RPMI8226 (cell line): ENCODE measurements around the gene SDK1.
A peak's percentile ranks its signal among the peaks of the same experiment; 100 is the strongest.

Source experiments
- DNase-seq: peaks from one replicate; pipeline ENCODE4 v3.0.0-alpha.2; 2015

The SDK1 gene

DNA sequence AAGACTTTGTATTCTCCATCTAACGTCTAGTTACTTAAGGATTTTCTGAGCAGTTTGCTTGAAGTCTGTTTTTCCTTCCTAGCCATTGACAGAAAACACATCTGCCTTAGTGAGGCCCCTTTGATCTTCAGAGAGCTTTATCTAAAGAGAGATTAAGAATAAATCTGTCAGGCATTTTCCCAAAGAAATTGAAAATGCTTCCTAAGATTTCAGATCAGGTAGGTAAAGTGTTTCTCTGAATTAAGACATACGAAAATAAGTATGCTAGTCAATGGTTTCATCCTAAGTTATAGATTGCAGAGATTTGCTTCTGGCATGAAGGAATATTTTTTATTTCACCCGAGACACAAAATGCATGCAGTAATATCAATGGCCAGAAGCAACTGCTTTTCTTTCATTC is 168.6 kb downstream of the SDK1 start:
- DNase-seq, result no peak

DNA sequence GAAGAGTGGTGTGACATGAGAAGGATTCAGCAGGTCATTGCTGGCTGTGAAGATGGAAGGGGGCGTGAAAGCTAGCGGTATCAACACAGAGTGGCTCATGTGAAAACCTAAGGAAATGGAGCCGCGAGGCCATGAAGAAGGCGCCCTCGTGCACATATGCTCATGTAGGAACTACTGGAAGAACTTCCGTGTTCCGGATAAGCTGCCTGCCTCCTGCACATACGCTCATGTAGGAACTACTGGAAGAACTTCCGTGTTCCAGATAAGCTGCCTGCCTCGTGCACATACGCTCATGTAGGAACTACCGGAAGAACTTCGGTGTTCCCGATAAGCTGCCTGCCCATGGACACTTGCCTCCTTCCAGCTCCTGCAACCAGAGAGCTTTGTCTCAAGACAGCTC is 179.1 kb downstream of the SDK1 start:
- no peak for DNase-seq

DNA sequence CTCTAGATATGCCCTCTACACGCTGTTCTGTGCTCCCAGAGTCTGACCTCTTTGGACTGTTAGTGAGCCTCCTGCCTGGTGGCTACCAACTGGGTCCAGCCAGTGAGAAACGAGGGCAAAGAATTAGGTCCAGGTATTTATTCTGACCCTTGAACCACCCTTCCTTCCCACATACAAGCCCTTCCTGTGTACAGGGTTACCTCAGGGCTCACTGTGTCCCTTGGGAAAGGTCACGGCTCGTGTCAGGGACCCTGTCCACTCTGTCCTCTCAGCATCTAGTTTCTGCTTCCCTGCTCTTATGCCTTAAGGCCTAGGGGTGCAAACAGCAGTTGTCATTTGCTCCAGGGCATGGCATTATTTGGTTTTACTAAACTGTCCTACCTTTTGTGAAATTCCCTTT is 180.4 kb downstream of the SDK1 start:
- no peak for DNase-seq

DNA sequence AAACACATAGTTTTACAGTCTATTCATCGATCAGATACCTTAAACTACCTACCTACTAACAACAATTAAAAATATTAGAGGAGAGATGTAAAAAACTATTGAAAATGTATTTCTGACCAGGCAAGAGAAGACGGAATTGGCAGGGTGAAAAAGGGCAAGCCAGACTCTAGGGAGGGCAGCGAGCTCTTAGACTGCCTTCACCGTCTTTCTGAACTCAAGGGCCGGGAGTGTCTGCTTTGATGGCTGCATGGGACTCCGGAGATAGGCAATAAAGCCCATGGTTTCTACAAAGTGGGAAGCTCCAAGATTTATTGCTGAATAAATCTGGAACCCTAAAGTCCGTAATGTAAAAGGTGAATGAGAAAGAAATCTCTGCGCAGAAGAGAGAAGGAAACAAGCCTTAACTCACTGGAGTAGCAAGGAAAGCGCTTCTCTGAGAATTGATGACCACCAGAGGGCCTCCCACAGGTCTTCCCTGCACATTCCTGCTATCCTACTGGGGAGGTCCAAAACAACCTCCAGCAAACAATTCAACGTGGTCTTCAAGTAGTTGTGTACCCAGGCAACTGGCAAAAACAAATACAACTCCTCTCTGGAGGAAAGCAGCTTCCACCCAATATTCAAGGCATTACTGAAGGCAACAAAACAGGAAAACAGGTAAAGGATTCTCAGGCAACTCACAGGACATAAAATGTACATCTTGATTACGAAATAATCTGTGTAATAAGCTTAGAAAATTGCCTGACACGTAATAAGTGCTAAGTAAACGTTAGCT is 181.3 kb downstream of the SDK1 start:
- peak; percentile 13 for DNase-seq

DNA sequence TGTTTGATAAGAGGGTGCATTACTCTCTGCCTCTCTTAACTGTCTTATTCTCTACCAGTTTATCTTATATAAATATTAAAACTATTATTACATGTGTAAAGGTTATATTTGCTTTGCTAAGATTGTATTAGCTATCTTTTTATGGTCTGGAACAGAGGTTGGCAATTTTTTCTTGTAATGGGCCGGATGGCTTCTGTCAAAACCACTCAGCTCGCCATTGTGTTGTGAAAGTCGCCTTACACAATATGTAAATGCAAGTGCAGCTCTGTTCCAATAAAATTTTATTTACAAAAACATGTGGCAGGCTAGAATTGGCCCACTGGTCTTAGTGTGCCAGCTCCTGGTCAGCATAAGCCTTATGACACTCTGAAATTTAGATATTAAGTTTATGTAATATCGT is 185.8 kb downstream of the SDK1 start:
- DNase-seq, result no peak

DNA sequence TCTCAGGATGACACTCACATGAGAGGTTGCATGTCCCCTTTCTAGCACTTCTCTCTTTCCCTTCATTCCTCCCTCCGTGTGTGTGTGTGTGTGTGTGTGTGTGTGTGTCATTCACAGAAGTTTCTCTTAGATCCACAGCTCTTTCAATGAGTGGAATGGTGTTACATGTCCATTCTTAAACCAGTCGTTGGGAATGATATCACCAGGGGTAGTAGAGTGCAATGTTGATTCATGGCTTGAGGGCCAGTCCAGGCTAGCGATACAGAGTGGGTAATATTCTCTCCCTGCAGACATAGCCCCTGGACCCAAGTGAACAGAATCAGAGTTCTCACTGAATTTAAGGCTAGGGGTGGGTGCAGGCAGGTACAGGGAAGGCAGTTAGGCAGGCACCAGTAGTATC is 187.8 kb downstream of the SDK1 start:
- no peak for DNase-seq

DNA sequence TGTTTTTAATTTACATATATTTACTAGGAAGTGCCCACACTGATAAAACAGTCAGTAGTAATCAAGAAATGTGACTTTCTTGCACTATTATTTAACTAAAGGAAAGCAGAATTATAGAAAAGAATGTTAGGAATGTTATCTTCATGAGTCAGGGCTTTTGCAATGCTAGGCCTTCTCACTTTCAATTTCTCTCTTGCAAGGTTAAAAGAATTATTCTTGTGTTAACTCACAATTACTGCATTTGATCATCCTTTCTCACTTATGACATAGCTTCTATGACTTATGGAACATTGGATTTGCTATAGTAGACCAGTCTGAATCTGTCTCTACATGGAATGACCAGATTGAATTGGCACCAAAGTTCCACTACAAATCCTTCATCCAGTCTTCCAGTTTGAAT is 192.4 kb downstream of the SDK1 start:
- no peak for DNase-seq

DNA sequence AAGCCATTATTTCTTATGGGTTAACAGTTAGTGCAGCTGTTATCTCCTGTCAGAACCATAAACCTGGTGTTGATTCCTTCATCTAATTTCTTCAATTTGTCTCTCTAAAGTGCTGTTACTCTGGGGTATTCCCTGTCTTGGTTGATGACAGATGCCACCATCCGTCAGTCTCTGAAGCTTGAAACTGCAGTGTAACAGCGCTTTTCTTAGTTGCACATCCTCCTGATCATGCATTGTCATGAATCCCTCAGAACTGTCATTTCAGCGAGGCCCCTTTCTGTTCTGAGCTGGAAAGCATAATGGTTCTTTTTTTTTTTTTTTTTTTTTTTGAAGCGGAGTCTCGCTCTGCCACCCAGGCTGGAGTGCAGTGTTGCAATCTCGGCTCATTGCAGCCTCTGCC is 193.9 kb downstream of the SDK1 start:
- DNase-seq, result no peak

DNA sequence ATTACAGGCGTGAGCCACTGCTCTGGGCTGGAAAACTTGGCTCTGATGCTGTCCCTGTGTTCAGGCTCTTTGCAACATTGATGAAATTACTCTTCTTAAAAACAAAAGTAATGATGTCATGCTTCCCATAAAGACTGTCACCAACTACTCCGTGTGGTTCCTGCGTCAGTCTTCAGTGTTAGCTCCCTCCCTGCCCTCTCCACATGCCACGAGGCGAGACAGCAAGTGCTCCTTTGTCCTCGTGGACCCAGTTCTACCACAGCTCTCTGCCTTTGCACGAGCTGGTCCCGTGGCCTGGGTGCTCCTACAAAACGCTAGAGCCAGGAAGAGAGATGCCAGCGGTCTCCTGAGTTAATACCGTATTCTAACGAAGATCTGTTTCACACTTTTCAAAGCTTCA is 194.5 kb downstream of the SDK1 start:
- no peak for DNase-seq

DNA sequence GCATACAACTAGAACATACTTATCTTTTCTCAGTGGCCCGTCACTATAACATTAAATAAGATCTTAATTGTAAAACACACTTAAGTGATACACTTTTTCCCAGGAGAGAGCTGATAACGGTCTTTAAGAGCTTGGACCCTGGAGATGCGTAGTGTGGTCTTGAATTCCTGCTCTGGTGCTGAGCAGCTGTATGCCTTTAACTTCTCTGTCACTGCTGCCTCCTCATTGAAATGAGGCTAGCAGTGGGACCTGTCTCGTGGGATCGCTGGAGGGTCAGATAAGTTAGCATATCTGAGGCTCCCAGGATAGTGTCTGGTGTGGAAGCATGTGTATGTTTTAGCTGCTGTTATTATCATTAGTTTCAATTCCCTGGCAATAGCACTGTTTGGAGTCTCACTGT is 194.9 kb downstream of the SDK1 start:
- DNase-seq, result no peak

DNA sequence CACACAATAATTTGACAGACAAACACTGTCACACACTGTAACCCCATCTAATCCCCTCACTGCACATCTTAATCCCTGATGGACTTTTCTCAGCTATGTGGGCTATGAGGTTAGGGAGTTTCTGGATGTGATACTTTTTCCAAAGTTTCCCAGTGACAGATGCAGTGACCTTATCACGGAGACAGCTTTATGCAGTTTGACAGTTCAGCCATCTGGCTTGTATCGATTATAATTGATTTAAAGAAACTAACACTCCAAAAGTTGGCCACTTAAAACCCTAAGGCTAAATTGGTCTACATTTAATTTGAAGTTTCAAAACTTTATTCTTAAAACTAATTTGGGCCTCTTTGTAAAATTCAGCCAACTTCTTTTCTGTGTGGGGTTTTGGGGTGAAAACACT is 196.7 kb downstream of the SDK1 start:
- DNase-seq, result no peak

DNA sequence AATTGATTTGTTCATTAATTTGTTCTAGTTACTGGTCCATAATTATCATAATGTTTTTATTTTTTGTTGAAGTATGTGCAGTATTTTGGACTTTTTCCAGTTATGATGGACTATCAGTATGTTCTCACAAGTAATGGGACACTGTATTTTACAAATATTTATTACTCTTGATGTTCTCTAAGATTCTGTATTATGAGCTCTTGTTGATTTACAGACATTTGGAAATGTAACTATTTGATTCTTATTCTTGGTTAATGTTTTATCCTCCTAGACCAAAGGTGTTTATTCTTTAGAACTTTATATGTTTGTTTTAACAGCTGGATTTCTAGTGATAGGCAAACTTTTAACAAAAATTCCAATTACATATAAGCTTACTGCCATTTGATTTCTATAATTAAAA is 200.6 kb downstream of the SDK1 start:
- no peak for DNase-seq

DNA sequence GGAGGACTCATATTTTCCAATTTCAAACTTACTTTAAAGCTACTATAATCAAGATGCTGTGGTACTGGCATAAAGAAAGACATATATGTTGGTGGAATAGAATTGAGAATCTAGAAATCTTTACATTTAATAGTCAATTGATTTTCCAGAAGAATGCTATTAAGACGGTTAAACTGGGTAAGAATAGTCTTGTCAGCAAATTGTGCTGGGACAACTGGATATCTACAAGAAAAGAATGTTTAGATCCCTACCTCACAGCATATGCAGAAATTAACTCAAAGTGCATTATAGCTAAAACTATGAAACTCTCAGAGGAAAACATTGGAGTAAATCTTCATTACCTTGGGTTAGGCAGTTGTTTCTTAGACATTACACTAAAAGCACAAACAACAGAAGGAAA is 203.3 kb downstream of the SDK1 start:
- no peak for DNase-seq

DNA sequence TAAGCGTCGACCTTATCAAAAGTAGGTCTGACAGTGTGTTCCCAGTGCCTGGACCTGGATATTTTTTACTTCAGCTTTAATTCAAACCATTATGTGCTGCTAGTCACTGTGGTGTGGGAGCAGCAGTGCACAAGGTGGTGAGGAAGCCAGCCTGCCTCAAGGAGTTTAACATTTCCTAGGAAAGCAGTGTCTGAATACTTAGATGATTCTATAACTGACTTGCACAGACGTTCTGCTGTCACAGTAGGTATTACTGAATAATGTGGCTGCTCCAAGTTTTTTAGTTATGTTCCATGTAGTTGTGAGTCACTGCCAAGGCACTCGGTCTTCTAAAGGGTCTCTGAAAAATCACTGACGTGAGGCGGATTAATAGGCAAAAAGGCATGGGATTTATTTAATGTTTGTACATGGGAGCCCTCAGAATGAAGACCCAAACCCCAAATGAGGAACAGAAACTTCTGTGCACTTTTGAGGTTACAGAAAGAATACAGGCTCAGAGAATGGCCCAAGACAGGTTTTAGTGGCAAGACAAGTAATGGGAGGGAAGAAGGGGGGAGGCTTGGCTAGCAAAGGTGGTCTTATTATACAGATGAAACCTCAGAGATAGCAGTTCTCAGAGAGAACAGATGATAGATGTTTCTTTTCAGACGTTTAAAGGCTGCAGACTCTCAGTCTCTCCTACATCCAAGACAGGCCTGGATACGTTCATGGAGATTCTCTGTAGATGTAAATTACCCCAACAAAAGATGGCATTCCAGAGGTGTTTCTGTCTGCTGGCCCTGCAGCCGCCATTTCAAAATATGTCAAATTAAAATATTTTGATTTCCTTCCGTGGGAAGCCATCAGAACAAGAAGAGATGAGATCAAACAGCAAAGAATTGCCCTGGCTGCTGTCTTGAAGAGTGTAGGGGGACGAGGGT is 209.3 kb downstream of the SDK1 start:
- DNase-seq, result peak; percentile 43

DNA sequence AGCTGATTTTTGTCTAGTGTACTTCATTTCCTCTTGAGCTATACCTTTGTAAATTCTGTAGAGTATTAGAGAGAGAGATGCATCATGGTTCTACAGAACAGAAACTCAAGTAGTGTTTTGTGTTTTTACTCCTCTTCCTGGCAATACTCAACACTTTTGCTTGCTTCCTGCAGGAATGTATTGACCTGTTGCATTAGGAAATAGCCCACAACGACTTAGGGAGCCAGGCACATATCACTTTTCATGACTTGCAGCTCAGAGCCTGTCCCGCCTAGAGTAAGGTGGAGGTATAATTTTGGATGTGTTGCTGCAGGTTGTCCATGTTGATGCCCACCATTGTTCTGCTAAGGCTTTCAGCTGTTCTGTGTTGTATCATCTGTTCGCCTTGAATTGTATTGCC is 216.3 kb downstream of the SDK1 start:
- no peak for DNase-seq

DNA sequence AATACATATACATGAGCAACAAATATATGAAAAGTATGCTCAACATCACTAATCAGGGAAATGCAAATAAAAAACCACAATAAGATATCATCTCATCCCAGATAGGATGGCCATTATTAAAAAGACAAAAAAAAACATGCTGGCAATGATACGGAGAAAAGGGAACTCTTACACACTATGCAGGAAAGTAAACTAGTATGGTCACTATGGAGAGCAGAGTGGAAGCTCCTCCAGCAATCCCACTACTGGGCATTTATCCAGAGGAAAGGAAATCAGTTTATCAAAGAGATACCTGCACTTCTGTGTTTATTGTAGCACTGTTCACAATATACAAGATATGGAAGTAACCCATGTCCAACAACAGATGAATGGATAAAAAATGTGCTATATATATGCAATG is 217.5 kb downstream of the SDK1 start:
- DNase-seq, result no peak

DNA sequence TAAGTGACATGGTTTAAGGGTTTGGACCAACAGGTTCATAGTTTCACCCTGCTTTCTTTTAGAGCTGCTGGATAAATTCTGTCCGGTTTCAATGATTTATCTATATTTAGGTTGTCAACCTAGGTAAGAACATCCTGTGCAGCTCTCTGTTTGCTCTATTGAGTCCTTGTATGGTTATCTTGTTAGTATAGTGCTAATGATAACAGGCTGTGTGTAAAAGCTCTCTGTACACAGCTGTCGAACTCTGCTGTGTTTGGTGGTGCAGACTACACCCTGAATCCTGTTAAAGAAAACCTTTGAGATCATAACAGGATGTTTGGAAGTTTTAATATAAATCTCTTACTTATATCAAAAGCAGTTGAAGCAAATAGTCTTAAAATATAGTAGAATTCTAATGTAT is 219.2 kb downstream of the SDK1 start:
- DNase-seq, result no peak

DNA sequence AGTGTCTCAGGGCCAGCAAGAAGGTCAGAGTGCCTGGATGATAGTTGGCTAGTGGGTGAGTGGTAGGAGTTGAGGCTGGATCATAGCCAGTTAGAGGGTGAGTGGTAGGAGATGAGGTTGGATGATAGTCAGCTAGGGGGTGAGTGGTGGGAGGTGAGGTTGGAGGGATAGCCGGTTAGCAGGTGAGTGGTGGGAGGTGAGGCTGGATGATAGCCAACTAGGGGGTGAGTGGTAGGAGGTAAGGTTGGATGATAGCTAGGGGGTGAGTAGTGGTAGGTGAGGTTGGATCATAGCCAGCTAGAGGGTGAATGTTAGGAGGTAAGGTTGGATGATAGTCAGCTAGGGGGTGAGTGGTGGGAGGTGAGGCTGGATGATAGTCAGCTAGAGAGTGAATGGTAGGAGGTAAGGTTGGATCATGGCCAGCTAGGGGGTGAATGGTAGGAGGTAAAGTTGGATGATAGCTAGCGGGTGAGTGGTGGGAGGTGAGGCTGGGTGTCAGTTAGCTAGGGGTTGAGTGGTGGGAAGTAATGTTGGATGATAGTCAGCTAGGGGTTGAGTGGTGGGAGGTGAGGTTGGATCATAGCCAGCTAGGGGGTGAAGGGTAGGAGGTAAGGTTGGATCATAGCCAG is 226.6 kb downstream of the SDK1 start:
- DNase-seq, result no peak

DNA sequence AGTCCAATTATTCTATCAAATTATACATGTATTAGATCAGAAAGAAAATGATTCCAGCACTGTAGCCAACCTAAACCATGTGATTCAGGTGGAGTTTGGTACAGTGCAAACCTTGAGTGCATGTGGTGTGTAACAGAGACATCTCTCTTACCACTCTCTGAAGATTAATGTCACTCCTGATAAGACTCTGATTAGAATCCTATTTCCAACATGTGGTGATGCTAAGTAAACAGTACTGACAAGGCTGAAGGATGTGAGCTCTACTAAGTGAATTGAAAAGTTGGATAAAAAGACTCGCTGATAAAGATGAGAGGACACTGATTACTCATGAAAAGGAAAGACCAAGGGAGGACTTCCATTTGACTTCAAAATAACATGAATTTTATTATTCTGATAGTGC is 232.0 kb downstream of the SDK1 start:
- no peak for DNase-seq

DNA sequence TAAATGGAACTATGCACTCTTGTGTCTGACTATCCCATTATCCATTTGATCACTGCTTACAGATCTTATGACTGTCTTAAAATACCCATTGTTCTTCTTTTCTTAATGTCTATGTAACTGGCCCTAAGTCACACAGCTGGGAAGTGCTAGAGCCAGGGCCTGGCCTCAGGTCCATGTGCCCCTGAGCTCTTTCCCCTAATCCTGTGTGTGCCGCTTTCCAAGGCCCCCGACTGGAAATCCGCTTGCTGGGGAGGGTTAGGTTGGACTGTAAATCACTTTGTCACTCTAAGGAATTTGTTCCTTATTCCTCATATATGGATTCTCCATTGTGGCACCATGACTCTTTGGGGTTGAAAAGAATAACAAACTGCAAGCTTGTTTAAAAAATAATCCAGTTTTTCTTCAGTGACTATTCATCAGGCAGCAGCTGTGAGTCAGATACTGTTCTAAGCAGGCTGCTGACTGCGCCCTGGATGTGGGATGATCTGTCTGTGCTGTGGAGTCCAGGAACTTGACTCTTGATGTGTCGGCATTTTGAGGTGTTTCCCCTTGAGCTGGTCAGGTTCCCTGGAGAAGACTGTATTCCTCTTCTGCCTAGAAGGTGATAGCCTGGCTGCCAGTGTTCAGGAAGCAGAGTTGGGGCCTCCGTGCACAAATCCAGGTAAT is 236.3 kb downstream of the SDK1 start:
- no peak for DNase-seq

DNA sequence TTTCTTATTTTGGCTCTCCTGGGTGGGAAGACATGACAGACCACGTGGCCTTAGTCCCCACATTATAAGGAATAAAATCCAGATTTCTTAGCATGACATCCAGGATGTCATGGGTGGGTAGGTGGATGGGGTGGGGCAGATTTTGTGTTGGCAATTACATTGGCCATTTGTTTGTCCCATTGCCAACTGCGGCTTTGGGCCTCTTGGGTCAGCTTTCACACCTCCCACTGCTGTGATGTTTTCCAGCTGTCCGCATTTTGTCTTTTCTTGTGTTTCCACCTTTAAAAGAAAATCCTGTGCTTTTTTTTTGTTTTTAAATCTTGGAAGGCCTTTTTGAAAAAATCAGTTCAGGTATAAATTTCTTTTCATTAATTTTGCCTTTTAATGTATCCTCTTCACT is 237.0 kb downstream of the SDK1 start:
- DNase-seq, result no peak

DNA sequence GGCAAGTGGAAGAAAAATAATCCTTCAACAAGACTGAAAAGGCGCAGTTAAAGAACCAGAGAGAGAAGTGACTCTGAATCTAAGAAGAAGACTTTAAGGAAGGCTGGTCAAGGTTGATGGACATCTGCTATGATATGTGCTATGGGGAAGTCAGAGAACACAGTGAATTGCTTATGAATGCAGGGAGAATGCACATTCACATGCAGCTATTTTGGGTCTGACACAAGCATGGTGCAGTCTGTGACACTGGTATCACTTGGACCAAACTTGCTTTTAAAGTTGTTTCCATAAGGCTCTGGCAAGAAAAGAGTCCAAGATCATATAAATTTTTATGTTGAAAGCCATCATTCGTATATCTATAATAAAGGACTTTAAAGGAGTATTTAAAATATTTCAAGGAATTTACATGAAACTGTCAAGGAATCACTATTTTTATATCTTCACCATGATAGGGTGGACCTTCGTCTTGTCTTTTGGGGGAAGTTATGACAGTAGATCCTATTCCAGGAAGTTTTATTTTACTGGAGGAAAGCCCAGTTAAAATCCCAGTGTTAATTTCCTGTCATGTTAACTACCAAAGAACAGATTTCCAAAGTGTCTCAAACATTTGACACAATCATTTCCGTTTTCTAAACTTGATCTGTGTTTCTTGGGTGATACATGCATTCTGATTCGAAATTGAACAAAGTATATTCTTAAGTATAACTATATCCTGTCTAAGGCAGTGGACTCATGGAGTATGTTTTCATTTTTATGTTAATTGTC is 239.6 kb downstream of the SDK1 start:
- DNase-seq, result no peak

DNA sequence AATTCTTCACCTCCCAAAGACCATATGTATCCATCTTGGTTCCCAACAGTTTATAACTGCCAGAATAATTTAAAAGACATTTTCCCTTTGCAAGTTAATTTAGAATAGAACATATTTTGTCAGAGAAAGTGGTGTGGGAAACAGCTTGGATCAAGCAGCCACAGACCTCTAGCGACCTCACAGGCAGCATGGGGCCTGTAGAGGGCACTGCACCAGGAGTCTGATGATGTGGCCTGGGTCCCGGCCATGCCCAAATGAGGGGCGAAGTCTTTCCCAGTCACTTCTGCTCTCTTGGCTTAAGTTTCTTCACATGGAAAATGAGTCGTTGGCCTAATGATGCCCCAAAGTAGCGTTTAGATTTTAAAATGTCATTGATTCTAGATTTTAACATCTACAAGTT is 243.2 kb downstream of the SDK1 start:
- no peak for DNase-seq
